GM19455 (cell line): ENCODE data around the gene ATP6V1E1.

ENCODE experiments used
- ATAC-seq: cut with Tn5 transposase; IDR thresholded peaks from one replicate; pipeline ENCODE4 v1.9.1; 2021; ENCODE audit not compliant: unreplicated experiment

ATP6V1E1 gene

DNA sequence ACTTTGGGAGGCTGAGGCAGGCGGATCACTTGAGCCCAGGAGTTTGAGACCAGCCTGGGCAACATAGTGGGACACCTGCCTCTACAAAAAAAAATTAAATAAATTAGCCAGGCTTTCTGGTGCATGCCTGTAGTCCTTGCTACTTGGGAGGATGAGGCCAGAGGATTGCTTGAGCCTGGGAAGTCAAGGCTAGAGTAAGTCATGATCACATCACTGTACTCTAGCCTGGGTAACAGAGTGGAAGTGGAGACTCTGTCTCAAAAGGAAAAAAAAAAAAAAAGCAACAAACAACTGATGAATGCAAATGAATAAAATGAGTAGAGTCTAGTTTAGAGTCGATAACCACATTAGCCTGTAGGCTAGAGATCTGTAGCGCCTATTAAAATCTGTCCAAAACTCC is 6.1 kb upstream of the ATP6V1E1 start:
- no peak for ATAC-seq

DNA sequence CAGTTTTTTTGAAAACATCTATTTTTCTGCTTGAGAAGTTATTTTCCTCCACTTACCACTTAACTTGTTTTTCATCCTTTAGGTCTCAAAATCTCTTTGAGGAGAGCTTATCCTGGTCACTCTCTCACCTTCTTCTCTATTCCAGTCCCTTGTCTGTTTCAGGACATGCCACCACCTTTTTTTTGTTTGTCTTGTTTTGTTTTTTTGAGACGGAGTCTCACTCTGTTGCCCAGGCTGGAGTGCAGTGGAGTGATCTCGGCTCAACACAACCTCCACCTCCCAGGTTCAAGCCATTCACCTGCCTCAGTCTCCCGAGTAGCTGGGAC is 5.4 kb upstream of the ATP6V1E1 start:
- no peak for ATAC-seq

DNA sequence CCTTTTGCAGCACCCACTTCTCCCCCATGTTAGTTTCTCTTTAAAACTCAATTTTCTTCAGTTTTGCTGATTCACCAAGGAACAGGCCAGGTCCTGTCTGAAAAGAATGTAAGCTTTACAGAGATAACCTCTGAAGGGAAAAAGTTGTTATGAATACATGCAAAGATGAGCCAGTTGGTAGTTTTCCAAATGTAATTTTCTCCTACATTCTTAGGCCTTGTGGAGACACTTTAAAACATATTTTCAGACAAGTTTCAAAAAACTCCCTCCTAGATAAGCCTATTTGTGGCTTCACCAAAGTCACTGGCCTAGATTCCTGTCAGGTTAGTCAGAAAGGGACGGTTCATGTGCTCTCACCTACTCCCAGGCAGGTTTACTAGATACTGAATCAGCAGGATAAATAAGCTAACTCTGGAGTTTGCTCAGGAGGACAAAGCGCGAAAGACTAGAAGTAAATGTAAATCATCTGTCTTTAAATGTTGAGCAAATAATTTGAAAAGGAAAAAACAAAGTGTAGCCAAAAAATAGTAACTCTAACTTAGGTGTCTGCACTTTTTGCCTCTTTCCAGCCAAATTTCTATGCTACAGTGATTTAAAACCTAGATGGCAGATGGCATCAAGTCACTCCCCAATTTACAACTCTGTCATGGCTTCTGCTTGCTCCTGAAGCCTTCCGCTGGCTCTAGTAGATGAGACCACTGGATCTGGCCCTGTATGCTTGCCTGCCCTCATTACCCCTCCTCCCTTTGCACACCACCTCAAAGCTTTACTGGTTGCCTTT is 4.9 kb upstream of the ATP6V1E1 start:
- no peak for ATAC-seq

DNA sequence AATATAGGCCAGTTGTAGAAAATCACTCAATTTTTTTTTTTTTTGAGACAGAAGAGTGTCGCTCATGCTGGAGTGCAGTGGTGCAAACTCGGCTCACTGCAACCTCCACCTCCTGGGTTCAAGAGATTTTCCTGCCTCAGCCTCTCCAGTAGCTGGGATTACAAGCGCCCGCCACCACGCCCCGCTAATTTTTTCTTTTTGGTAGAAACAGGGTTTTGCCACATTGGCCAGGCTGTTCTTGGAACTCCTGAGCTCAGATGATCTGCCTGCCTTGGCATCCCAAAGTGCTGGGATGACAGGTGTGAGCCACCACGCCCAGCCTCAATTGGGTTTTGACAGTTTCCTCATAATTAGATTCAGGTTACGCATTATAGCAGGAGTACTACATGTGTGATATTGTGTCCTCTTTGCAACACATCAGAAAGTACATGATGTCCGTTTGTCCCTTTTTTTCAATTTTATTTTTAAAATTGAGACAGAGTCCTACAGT is 2.6 kb upstream of the ATP6V1E1 start:
- no peak for ATAC-seq

DNA sequence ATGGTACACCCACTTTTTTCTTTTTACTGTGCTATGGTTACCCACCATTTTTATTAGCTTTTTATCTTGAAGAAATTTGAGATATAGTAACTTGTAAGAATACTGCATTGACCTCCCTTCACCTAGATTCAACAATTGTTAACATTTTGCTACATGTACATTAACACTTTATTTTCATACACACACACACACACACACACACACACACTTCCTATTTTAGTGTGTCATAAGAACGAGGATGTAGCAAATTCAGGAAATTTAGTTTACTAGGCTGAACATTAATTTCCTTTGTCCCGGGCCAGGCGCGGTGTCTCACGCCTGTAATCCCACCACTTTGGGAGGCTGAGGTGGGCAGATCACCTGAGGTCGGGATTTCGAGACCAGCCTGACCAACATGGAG is 1.1 kb upstream of the ATP6V1E1 start:
- ATAC-seq: no peak

DNA sequence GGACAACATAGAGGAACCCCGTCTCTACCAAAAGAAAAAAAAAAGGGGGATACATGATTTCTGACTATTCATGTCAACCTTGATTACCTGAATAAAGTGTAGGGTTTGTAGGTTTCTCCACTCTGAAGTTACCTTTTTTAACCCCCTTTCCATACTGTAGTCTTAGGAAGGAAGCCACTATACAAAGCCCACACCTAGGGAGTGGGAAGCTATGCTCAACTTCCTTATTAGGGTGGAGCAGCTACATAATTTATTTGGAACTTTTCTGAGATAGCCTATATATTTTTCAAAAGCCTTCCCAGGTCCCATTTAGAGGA is 582 bp upstream of the ATP6V1E1 start:
- no peak for ATAC-seq

DNA sequence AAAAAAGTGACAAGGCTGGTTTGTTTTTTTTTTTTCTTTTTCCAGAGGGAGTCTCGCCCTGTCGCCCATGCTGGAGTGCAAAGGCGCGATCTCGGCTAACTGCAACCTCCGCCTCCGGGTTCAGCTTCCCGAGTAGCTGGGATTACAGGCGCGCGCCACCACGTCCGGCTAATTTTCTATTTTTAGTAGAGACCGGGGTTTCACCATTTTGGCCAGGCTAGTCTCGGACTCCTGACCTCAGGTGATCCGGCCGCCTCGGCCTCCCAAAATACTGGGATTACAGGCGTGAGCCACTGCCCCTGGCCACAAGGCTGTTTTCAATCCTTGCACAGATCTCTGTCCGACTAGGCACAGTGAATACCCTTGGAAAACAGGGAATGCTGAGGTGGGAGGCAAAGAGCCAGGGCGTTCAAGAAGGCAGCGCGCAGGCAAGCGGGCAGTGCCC is 566 bp downstream of the ATP6V1E1 start:
- ATAC-seq: no peak

DNA sequence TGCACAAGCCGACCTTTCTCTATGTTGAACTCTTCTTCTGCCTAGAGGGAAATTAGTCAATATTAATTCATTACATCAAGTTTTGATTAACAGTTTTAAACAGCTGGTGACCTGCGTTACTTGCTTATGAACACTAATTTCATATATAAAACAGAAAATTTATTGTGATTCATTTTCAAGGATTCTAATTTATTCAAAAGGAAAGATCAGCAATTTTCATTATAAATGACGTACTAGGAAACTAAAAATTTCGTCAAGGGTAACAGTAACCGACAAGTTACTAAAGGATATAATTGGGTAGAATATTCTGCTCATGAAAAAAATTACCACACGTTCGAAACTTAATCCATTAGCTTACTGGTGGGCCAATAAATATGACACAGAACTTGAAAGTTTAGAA is 15.3 kb downstream of the ATP6V1E1 start:
- ATAC-seq: no peak

DNA sequence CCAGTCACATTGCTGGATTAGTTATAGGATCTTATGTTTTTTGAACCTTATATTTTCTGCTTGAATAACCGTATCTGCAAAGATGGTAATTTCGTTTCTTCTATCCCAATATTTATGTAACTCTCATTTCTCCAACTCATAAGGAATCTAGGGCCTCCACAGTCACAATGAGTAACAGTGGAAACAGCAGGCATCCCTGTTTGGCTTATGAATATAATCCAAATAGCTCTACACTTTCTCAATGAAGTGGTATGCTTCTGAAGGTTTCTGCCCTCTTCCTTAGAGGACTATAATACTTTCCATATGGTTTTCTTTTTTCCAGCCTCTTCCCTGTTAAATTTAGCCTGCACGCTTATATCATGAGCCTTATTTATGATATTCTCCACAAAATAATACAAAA is 16.5 kb downstream of the ATP6V1E1 start:
- ATAC-seq: no peak

DNA sequence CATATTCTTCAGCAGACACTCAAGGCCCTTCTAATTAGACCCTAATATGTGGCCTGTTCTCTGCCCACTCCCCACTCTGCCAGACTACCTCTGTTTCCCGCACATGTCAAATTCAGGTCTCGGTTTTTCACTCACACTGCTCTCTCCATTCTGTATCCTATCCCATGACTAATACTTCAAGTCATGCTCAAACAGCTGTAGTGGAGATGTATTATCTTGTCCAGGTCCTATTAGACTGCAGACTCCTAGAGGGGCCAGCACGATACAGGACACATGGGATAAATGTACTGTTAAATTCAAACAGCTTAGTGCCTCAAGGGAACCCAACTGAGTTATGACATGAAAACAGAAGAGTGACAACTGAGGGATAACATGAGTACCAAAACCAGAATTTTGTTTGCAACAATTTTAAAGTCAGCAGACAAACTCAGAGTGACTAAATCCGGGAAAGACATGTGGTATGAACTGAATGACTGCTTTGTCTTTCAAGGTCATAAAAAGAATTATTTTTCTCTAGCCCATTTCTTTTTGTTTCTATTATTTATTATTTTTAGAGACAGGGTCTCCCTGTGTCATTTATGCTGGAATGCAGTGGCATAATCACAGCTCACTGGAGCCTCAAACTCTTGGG is 20.5 kb downstream of the ATP6V1E1 start:
- ATAC-seq: no peak

DNA sequence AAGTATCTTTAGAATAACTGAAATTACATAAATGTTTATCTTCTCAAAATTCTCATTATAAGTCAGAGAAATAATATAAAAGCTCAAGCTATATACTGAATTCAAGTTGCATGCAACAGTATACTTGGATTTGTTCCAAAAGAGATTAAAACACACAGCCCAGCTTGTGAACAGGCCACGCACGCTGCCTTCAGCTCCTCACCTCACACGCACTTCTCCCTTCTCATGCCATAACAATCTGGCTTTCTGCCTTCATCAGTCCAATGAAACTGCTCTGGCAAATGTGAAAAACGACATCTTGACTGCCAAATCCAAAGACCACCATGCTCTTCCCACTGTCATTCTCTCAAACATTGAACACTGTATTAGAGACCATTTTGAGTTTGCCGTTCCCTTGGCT is 22.1 kb downstream of the ATP6V1E1 start:
- no peak for ATAC-seq

DNA sequence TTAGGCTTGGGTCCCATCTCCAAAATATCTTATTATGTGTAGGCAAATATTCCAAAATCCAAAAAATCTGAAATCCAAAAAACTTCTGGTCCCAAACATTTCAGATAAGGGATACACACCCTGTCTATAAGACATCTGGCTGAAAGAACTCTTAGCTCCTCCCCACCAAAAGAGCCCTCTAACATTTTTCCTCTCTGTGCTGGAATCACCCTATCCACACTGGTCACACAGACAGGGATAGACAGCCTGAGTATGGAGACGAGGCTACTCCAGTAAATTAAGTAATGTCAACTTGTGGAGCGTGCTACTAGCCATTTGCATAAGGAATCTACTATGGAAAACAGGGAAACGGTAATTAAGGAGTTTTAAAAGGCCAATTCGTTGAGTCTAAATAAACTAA is 24.9 kb downstream of the ATP6V1E1 start:
- ATAC-seq: no peak

DNA sequence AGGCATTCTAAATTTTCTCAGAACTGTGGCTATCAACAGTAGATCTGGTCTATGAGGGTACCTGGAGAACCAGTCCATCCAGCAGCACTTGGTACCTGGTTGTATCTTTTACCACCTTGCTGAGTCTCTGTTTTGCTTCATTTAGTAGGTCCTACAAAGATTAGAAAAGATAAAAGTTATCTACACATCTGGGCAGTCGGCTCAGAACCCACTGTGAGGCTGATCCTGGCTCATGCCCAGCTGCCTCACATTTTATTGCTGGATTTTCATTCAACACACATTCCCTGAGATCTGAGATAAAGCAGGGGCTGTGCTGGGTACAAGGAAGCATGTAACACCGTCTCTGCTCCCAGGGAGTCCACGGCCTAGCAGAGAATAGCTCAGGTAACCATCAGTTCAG is 27.5 kb downstream of the ATP6V1E1 start:
- no peak for ATAC-seq

DNA sequence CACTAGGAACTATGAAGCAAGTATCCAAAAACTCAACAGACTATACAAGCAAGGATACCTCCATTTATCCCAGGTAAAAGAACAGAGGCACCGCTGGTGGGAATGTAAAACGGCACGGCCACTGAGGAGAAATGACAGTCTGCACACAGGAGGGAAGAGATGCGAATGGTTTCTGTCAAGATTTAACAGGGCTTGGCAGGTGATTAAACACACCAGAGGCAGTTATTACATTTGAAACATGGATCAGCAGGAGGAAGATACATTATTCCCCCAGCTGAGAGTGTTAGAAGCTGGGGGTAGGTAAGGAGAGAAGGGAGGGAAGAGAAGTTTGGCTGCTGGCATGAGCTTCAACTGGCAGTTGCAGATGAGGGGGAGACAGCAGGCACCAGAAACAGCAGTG is 30.2 kb downstream of the ATP6V1E1 start:
- ATAC-seq: no peak

DNA sequence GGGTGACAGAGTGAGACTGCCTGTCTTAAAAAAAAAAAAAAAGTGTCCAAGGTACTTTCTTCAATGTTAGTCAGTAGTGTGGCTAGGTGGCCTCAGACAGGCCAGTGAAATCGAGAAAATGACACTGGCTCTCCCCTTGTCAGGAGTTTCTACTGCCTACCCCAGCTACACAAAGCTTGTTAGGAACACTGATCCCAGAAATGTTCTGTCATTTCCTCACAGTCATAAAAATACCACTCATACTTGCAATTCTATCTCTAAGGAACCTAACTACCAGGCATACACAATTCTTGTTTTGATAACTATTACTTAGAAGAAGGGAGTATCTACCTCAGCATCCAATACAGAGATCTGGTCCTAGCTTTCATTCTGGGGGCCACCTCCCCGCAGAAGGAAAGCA is 31.3 kb downstream of the ATP6V1E1 start:
- no peak for ATAC-seq

DNA sequence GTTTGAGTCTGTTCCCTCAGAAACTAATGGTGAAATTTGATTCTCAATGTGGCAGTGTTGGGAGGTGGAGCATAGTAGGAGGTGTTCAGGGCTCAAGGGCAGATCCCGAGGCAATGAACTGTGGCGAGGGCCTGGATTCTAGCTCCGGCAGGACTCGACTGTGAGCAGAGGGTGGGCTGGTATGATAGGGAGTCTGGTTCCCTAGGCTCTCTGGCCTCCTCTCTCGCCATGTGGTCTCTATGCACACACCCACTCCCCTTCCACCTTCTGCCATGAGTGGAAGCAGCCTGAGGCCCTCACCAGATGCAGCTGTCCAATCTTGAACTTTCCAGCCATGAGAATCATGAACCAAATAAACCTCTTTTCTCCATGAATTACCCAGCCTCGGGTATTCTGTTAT is 32.3 kb downstream of the ATP6V1E1 start:
- no peak for ATAC-seq

DNA sequence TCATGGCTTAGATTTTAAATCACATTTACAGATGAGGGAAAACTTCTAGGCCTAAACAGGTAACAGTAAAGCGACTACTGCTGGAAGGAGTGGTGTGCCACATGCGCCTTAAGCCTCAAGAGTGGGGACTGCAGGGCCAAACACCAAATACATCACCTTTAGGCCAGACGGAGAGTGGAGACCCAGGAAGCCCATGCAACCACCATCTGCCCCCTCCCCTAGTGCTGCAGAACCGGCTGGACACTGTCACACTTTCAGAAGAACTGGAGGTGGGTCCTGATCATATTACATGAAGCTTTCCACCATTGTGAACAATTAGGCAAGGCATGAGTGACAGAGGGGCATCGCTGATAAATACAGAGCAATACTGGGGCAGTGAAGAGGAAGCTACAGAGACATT is 36.3 kb downstream of the ATP6V1E1 start:
- ATAC-seq: no peak

DNA sequence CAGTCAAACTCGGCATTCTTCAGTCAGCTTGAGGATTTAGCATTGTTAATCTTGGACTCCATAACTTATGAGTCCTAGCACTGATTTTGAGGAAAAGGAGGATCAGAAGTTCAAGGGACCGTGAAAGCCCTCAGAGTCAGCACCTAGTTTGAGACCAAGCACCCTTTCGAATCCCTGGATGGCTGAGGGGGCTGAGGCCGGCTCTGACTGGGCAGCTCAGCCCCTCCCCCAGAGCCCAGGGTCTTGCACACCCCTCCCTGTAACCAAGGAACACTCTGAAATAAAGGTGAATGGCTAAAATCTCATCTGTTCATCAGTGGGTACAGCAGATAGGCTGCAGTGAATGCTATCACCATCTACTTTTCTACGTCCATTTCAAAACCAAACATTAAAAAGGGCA is 38.0 kb downstream of the ATP6V1E1 start:
- no peak for ATAC-seq

DNA sequence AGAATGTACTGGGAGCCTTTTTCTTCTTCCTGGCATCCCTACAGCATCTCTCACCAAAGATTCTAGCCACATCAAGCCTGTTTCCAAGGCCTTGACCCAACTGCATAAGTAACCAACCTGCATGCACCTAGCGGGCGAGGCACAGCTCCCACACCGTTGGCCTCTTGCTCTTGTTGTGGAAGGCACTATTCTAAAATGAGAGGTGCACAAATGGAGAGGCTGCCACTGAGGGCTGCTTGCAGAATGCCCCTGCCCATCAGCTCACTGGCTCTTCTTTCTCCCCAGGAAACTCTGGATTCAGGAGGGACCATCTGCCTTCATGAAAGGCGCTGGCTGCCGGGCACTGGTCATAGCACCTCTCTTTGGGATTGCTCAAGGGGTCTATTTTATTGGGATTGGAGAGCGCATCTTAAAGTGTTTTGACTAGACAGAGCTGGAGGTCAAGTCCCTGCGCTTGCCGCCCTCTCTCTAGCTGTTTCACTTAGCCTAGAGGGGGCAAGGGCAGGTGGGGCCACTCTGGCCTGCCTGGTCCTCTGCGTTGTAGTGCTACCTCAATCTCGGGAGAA is 38.7 kb downstream of the ATP6V1E1 start:
- ATAC-seq: no peak

DNA sequence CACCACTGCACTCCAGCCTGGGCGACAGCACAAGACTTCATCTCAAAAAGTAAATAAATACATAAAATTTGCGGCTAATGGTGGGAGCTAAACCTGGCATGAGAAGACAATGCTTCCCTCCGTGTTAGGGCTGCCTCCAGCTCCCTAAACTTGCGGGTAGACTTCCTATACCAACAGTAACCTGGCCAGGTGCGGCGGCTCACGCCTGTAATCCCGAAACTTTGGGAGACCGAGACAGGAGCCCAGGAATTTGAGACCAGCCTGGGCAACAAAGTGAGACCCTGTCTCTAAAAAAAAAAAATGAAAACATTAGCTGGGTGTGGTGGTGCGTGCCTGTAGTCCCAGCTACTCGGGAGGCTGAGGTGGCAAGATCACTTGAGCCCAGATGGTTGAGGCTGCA is 39.9 kb downstream of the ATP6V1E1 start:
- ATAC-seq: no peak

DNA sequence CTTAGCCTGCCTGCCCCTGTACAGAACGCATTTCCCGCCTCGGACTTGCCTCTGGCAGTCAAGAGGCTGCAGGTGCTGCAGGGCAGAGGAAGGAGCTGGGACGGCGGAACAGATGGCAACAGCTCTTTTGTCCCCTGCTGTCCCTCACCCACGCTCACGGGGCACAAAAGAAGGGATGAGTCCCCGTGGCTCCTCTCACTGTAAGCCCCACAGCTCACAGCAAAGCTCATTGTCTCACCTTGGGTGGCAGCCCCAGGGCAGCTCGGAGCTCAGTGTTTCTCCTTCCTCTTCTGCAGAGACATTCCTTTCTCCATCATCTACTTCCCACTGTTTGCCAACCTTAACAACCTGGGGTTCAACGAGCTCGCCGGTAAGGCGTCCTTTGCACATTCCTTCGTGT is 40.9 kb downstream of the ATP6V1E1 start:
- no peak for ATAC-seq

DNA sequence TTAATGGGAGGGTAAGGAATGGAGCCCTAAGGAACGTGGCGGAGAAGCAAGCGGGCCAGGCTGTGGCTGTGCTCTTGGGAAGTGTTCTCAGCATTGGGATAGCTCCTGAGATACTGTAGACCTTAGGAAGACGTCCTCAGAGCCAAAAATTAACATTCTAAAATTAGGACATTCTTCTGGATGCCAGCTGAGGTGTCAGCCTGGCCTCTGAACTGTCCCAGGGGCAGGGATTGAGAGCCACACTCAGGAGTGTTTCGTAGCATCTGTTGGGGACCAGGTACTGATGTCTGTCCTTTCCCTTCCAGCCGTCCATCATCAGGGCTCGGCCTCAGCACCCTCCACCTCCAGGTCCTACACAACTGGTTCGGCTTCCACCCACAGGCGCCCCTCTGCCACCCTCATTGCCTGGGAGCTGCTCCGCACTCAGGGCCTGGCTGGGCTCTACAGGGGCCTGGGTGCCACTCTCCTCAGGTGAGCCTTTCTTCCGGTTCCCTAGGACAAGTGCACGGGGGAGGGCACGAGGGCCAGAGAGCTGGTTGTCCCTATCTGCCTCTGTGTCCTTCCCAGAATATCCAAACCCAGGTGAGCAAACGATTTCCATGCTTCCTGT is 41.6 kb downstream of the ATP6V1E1 start:
- ATAC-seq: no peak
